ENCODE measurements around the gene PGM2L1.
"Not testable (repeated sequence)": the region's sequence is repeated elsewhere in the genome, so short reads cannot be mapped to it uniquely, and the experiment has no call there.

The PGM2L1 gene

GRCh38 chr11:74380746-74381439 lies 17.3 kb downstream of the PGM2L1 start:
- no peaks in the 10 kb centered on the region for H3K36me3 ChIP-seq (ENCODE audit: insufficient read depth, low read length)
- no peaks in the 10 kb centered on the region for H3K9me3 ChIP-seq (ENCODE audit: control insufficient read depth, insufficient read depth, low read length)
- no peak overlapping the region for H3K9ac ChIP-seq (ENCODE audit: low read depth, low read length)
- no peaks in the 10 kb centered on the region for H3K4me1 ChIP-seq (ENCODE audit: insufficient read depth, low read length)

GRCh38 chr11:74377689-74378088 lies 20.5 kb downstream of the PGM2L1 start:
- H3K4me1 ChIP-seq (ENCODE audit: insufficient read depth, low read length): no peaks in the 10 kb centered on the region
- H3K9ac ChIP-seq (ENCODE audit: low read depth, low read length): no peak overlapping the region
- no peaks in the 10 kb centered on the region for H3K36me3 ChIP-seq (ENCODE audit: insufficient read depth, low read length)
- H3K9me3 ChIP-seq (ENCODE audit: control insufficient read depth, insufficient read depth, low read length): no peaks in the 10 kb centered on the region

- H3K9ac ChIP-seq (ENCODE audit: low read depth, low read length): no peak overlapping the region
- no peaks in the 10 kb centered on the region for H3K9me3 ChIP-seq (ENCODE audit: control insufficient read depth, insufficient read depth, low read length)
- no peaks in the 10 kb centered on the region for H3K4me1 ChIP-seq (ENCODE audit: insufficient read depth, low read length)
- H3K36me3 ChIP-seq (ENCODE audit: insufficient read depth, low read length): no peaks in the 10 kb centered on the region
Observed at GRCh38 chr11:74373382-74373781, 24.9 kb downstream of the PGM2L1 start.

- Histone ChIP-seq H3K9ac (ENCODE audit: low read depth, low read length) (no peak overlapping the region), H3K4me1 (ENCODE audit: insufficient read depth, low read length) (no peaks in the 10 kb centered on the region), H3K36me3 (ENCODE audit: insufficient read depth, low read length) (no peaks in the 10 kb centered on the region; the same call in 1 of the 2 replicates), H3K9me3 (ENCODE audit: control insufficient read depth, insufficient read depth, low read length) (no peaks in the 10 kb centered on the region)
Observed at GRCh38 chr11:74371269-74372052, 26.8 kb downstream of the PGM2L1 start.

GRCh38 chr11:74370123-74370522 lies 28.1 kb downstream of the PGM2L1 start:
- Histone ChIP-seq H3K4me1 (ENCODE audit: insufficient read depth, low read length) (no peaks in the 10 kb centered on the region), H3K36me3 (ENCODE audit: insufficient read depth, low read length) (no peaks in the 10 kb centered on the region; the same call in 1 of the 2 replicates), H3K9me3 (ENCODE audit: control insufficient read depth, insufficient read depth, low read length) (no peaks in the 10 kb centered on the region)

GRCh38 chr11:74367881-74368280 lies 30.4 kb downstream of the PGM2L1 start:
- Histone ChIP-seq H3K36me3 (ENCODE audit: insufficient read depth, low read length) (no peaks in the 10 kb centered on the region; the same call in 1 of the 2 replicates), H3K9ac (ENCODE audit: low read depth, low read length) (no peak overlapping the region), H3K4me1 (ENCODE audit: insufficient read depth, low read length) (no peaks in the 10 kb centered on the region), H3K9me3 (ENCODE audit: control insufficient read depth, insufficient read depth, low read length) (no peaks in the 10 kb centered on the region)

More at GRCh38 chr11:74370123-74370522, 28.1 kb downstream of the PGM2L1 start:
- H3K9ac ChIP-seq (ENCODE audit: low read depth, low read length): no peak overlapping the region

GRCh38 chr11:74366576-74366975 lies 31.7 kb downstream of the PGM2L1 start:
- H3K4me1 ChIP-seq (ENCODE audit: insufficient read depth, low read length): no peaks in the 10 kb centered on the region
- no peaks in the 10 kb centered on the region; the same call in 1 of the 2 replicates for H3K36me3 ChIP-seq (ENCODE audit: insufficient read depth, low read length)
- H3K9ac ChIP-seq (ENCODE audit: low read depth, low read length): no peak overlapping the region
- no peaks in the 10 kb centered on the region for H3K9me3 ChIP-seq (ENCODE audit: control insufficient read depth, insufficient read depth, low read length)

GRCh38 chr11:74365805-74366204 lies 32.4 kb downstream of the PGM2L1 start:
- H3K36me3 ChIP-seq (ENCODE audit: insufficient read depth, low read length); H3K9me3 ChIP-seq (ENCODE audit: control insufficient read depth, insufficient read depth, low read length); H3K4me1 ChIP-seq (ENCODE audit: insufficient read depth, low read length); H3K9ac ChIP-seq (ENCODE audit: low read depth, low read length): not testable (repeated sequence)

GRCh38 chr11:74357449-74357848 lies 40.8 kb downstream of the PGM2L1 start:
- no peaks in the 10 kb centered on the region for H3K36me3 ChIP-seq (ENCODE audit: insufficient read depth, low read length)
- no peaks in the 10 kb centered on the region for H3K4me1 ChIP-seq (ENCODE audit: insufficient read depth, low read length)
- H3K9ac ChIP-seq (ENCODE audit: low read depth, low read length): no peak overlapping the region
- peaks cover 4% of the 10 kb centered on the region for H3K9me3 ChIP-seq (ENCODE audit: control insufficient read depth, insufficient read depth, low read length)

GRCh38 chr11:74355626-74356025 lies 42.6 kb downstream of the PGM2L1 start:
- no peaks in the 10 kb centered on the region for H3K4me1 ChIP-seq (ENCODE audit: insufficient read depth, low read length)
- H3K9ac ChIP-seq (ENCODE audit: low read depth, low read length): no peak overlapping the region
- no peaks in the 10 kb centered on the region for H3K36me3 ChIP-seq (ENCODE audit: insufficient read depth, low read length)
- H3K9me3 ChIP-seq (ENCODE audit: control insufficient read depth, insufficient read depth, low read length): peaks cover 4% of the 10 kb centered on the region

GRCh38 chr11:74354036-74354435 lies 44.2 kb downstream of the PGM2L1 start:
- Histone ChIP-seq H3K9ac (ENCODE audit: low read depth, low read length) (no peak overlapping the region), H3K4me1 (ENCODE audit: insufficient read depth, low read length) (no peaks in the 10 kb centered on the region), H3K9me3 (ENCODE audit: control insufficient read depth, insufficient read depth, low read length) (no peaks in the 10 kb centered on the region), H3K36me3 (ENCODE audit: insufficient read depth, low read length) (no peaks in the 10 kb centered on the region)

GRCh38 chr11:74347381-74347780 lies 50.9 kb downstream of the PGM2L1 start:
- no peaks in the 10 kb centered on the region for H3K9me3 ChIP-seq (ENCODE audit: control insufficient read depth, insufficient read depth, low read length)
- H3K9ac ChIP-seq (ENCODE audit: low read depth, low read length): no peak overlapping the region
- H3K36me3 ChIP-seq (ENCODE audit: insufficient read depth, low read length): no peaks in the 10 kb centered on the region
- H3K4me1 ChIP-seq (ENCODE audit: insufficient read depth, low read length): no peaks in the 10 kb centered on the region

- no peak overlapping the region for H3K9ac ChIP-seq (ENCODE audit: low read depth, low read length)
- no peaks in the 10 kb centered on the region for H3K4me1 ChIP-seq (ENCODE audit: insufficient read depth, low read length)
- H3K9me3 ChIP-seq (ENCODE audit: control insufficient read depth, insufficient read depth, low read length): no peaks in the 10 kb centered on the region
- H3K36me3 ChIP-seq (ENCODE audit: insufficient read depth, low read length): no peaks in the 10 kb centered on the region
Observed at GRCh38 chr11:74345420-74345819, 52.8 kb downstream of the PGM2L1 start.

- Histone ChIP-seq H3K4me1 (ENCODE audit: insufficient read depth, low read length) (no peaks in the 10 kb centered on the region), H3K9me3 (ENCODE audit: control insufficient read depth, insufficient read depth, low read length) (no peaks in the 10 kb centered on the region), H3K9ac (ENCODE audit: low read depth, low read length) (no peak overlapping the region), H3K36me3 (ENCODE audit: insufficient read depth, low read length) (0 out of 2 replicates have a peak, but pooled peaks cover 2% of the 10 kb centered on the region)
Observed at GRCh38 chr11:74341921-74342320, 56.3 kb downstream of the PGM2L1 start.

GRCh38 chr11:74339619-74340018 lies 58.6 kb downstream of the PGM2L1 start:
- Histone ChIP-seq H3K9ac (ENCODE audit: low read depth, low read length) (no peak overlapping the region), H3K9me3 (ENCODE audit: control insufficient read depth, insufficient read depth, low read length) (no peaks in the 10 kb centered on the region), H3K36me3 (ENCODE audit: insufficient read depth, low read length) (0 out of 2 replicates have a peak, but pooled peaks cover 2% of the 10 kb centered on the region), H3K4me1 (ENCODE audit: insufficient read depth, low read length) (no peaks in the 10 kb centered on the region)
